Iris pigment epithelial cell (primary cell): ENCODE measurements around the gene INF2.
"Not testable (repeated sequence)": the region's sequence is repeated elsewhere in the genome, so short reads cannot be mapped to it uniquely, and the experiment has no call there.

Experiments used
- DNase-seq: peaks from one replicate; pipeline ENCODE4 v3.0.0-alpha.2; 2011; ENCODE audit warnings: low read depth

Gene INF2

GRCh38 chr14:104689109-104689880, at the start of gene INF2:
Gene INF2 (plus strand): TSS chr14:104689618. CDS start chr14:104701366, 11,748 bp downstream.
- DNase-seq, result peak; percentile 55

- peak; percentile 54 for DNase-seq
Observed at GRCh38 chr14:104639885-104640548, 49.4 kb upstream of the INF2 start.

GRCh38 chr14:104640681-104641080, 48.7 kb upstream of the INF2 start:
- DNase-seq, result no peak

GRCh38 chr14:104641753-104642539, 47.5 kb upstream of the INF2 start:
- no peak for DNase-seq

- no peak for DNase-seq
Observed at GRCh38 chr14:104642540-104642868, 46.9 kb upstream of the INF2 start.

GRCh38 chr14:104643306-104643705, 46.1 kb upstream of the INF2 start:
- no peak for DNase-seq

- no peak for DNase-seq
Observed at GRCh38 chr14:104644091-104644635, 45.3 kb upstream of the INF2 start.

- DNase-seq, result no peak
Observed at GRCh38 chr14:104644656-104645378, 44.6 kb upstream of the INF2 start.

GRCh38 chr14:104647467-104648043, 41.9 kb upstream of the INF2 start:
- no peak for DNase-seq

GRCh38 chr14:104650057-104650980, 39.1 kb upstream of the INF2 start:
- DNase-seq, result peak; percentile 20

GRCh38 chr14:104650981-104651875, 38.2 kb upstream of the INF2 start:
- no peak for DNase-seq

- DNase-seq, result no peak
Observed at GRCh38 chr14:104651876-104652260, 37.5 kb upstream of the INF2 start.

GRCh38 chr14:104652386-104652785, 37.0 kb upstream of the INF2 start:
- no peak for DNase-seq

- DNase-seq, result not testable (repeated sequence)
Observed at GRCh38 chr14:104653130-104653920, 36.1 kb upstream of the INF2 start.

- no peak for DNase-seq
Observed at GRCh38 chr14:104654119-104654518, 35.3 kb upstream of the INF2 start.

GRCh38 chr14:104655128-104655848, 34.1 kb upstream of the INF2 start:
- no peak for DNase-seq

- no peak for DNase-seq
Observed at GRCh38 chr14:104656014-104656714, 33.3 kb upstream of the INF2 start.
